Coronary artery (tissue), 2 donors: ENCODE results near the gene ZNF74.
"Not testable (repeated sequence)": the region's sequence is repeated elsewhere in the genome, so short reads cannot be mapped to it uniquely, and the experiment has no call there.

ENCODE experiments used
- DNase-seq: peaks from one replicate; pipeline ENCODE4 v3.0.0-alpha.2; 2017; ENCODE audit warnings: low spot score
- H3K27ac ChIP-seq, 2 donors: fragments of 200-600 bp; sonication (generic); one replicate each; pipeline ENCODE4 v1.5.1; 2016 to 2019
- H3K4me3 ChIP-seq: fragments of 200-600 bp; sonication (generic); 2 replicates; pipeline ENCODE4 v1.5.1; 2016; ENCODE audit warnings: mild to moderate bottlenecking, moderate library complexity
- TF ChIP-seq, protein P1 (sequence below): fragments of 200-600 bp; sonication (generic); IDR thresholded peaks from one replicate; pipeline ENCODE4 v1.5.1; 2019; ENCODE audit warnings: antibody characterized with exemption

Gene ZNF74

GRCh38 chr22:20413217-20414058 lies 19.5 kb downstream of the ZNF74 start:
- TF ChIP-seq, protein P1, sequence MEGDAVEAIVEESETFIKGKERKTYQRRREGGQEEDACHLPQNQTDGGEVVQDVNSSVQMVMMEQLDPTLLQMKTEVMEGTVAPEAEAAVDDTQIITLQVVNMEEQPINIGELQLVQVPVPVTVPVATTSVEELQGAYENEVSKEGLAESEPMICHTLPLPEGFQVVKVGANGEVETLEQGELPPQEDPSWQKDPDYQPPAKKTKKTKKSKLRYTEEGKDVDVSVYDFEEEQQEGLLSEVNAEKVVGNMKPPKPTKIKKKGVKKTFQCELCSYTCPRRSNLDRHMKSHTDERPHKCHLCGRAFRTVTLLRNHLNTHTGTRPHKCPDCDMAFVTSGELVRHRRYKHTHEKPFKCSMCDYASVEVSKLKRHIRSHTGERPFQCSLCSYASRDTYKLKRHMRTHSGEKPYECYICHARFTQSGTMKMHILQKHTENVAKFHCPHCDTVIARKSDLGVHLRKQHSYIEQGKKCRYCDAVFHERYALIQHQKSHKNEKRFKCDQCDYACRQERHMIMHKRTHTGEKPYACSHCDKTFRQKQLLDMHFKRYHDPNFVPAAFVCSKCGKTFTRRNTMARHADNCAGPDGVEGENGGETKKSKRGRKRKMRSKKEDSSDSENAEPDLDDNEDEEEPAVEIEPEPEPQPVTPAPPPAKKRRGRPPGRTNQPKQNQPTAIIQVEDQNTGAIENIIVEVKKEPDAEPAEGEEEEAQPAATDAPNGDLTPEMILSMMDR, result no peak
- no peak overlapping the region for H3K4me3 ChIP-seq
- DNase-seq, result no peak
- H3K27ac ChIP-seq, result no peak overlapping the region

- Histone ChIP-seq H3K27ac (no peak overlapping the region), H3K4me3 (no peak overlapping the region)
- no peak for DNase-seq
- TF ChIP-seq, protein P1, result no peak
These were observed 20.1 kb downstream of the ZNF74 start for GRCh38 chr22:20414059-20414440.

- no peak for DNase-seq
These were observed 20.5 kb downstream of the ZNF74 start for GRCh38 chr22:20414450-20414849.

DNA sequence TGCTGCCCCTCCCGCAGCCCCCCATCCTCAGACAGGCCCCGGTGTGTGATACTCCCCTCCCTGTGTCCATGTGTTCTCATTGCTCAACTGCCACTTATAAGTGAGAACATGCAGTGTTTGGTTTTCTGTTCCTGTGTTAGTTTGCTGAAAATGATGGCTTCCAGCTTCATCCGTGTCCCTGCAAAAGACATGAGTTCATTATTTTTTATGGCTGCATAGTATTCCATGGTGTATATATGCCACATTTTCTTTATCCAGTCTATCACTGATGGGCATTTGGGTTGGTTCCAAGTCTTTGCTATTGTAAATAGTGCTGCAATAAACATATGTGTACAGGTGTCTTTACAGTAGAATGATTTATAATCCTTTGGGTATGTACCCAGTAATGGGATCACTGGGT lies 21.3 kb downstream of the ZNF74 start:
- not testable (repeated sequence) for H3K27ac ChIP-seq, DNase-seq, H3K4me3 ChIP-seq

More at GRCh38 chr22:20414450-20414849, 20.5 kb downstream of the ZNF74 start:
- TF ChIP-seq, protein P1, result no peak
- Histone ChIP-seq H3K4me3 (no peak overlapping the region), H3K27ac (no peak overlapping the region)

DNA sequence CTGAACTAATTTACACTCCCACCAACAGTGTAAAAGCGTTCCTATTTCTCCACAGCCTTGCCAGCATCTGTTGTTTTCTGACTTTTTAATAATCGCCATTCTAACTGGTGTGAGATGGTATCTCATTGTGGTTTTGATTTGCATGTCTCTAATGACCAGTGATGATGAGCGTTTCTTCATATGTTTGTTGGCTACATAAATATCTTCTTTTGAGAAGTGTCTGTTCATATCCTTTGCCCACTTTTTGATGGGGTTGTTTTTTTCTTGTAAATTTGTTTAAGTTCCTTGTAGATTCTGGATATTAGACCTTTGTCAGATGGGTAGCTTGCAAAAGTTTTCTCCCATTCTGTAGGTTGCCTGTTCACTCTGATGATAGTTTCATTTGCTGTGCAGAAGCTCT lies 21.7 kb downstream of the ZNF74 start:
- not testable (repeated sequence) for H3K4me3 ChIP-seq, H3K27ac ChIP-seq, DNase-seq

GRCh38 chr22:20418211-20418788 lies 24.3 kb downstream of the ZNF74 start:
- peak overlapping the region; percentile 57 to 84 for H3K27ac ChIP-seq
- H3K4me3 ChIP-seq, result peak overlapping the region; percentile 73
- peak; percentile 88 for DNase-seq
- TF ChIP-seq, protein P1, result peak; percentile 88

DNA sequence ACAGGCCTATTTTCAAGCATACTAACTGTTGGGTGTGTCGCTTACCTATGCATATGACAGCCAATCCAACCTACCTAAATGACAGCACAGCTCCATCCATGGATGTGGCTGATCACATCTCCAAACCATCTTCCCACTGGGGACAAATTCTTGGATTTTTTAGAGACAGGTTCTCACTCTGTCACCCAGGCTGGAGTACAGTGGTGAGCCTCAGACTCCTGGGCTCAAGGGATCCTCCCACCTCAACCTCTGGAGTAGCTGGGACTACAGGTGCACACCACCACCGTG lies 25.7 kb downstream of the ZNF74 start:
- TF ChIP-seq, protein P1, result no peak
- no peak overlapping the region for H3K4me3 ChIP-seq
- no peak for DNase-seq
- no peak overlapping the region for H3K27ac ChIP-seq

DNA sequence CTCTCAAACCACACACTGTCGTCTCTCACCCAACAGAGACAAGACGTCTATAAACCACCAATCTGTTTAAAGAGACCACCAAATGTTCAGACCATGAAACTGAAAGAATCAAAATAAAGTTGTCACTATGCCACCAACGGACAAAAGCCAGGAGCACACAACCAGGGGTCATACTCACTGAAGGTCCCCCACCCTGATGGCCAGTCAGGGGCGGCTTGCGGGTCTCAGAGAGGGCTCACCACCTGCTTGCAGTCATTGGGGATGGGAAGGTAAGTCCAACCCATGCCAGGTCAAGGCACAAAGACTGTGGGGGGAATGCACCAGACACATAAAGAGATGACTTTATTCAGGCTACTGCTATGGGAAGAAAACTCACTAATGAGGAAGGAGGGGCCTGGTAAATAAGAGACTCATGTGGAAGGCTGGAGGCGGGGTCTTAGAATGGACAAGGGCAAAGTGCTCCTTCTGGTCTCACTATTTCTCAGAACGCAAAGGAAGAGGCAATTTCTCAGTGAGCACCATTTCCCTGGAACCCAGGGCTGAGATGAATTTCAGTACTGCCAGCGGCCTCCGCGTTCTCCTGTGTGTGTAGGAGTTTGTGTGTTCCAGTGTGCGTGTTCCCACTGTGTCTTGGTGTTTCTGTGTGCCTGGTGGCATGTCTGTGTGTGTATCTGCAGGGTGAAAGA lies 26.3 kb downstream of the ZNF74 start:
- no peak overlapping the region for H3K27ac ChIP-seq
- H3K4me3 ChIP-seq, result no peak overlapping the region
- TF ChIP-seq, protein P1, result no peak
- DNase-seq, result peak; percentile 68
